Large intestine (tissue), 3 donors: Measurements from ENCODE around the gene CRK. TPM values are rescaled to one million over a fixed set of nuclear protein-coding genes. Genes with fewer than 3 reads are reported as not detected.
"Not testable (repeated sequence)": the region's sequence is repeated elsewhere in the genome, so short reads cannot be mapped to it uniquely, and the experiment has no call there.

Experiments used
- DNase-seq, 2 donors: peaks; one replicate each; pipeline versions ENCODE4 v3.0.0 to v3.0.0-alpha.2; 2013
- H3K27ac ChIP-seq: one replicate; pipeline ENCODE4 v1.5.1; 2013; ENCODE audit warnings: low read length
- H3K27me3 ChIP-seq: 2 replicates; pipeline ENCODE4 v1.6.1; 2013; ENCODE audit warnings: low read length; ENCODE audit not compliant: control insufficient read depth, insufficient read depth
- H3K36me3 ChIP-seq: 2 replicates; pipeline ENCODE4 v1.6.1; 2013; ENCODE audit warnings: low read length; ENCODE audit not compliant: control insufficient read depth, insufficient read depth
- H3K4me1 ChIP-seq: one replicate; pipeline ENCODE4 v1.6.1; 2013; ENCODE audit warnings: low read length; ENCODE audit not compliant: control insufficient read depth, insufficient read depth
- H3K4me3 ChIP-seq: one replicate; pipeline ENCODE4 v1.5.1; 2013; ENCODE audit warnings: low read length
- H3K9me3 ChIP-seq: one replicate; pipeline ENCODE4 v1.6.1; 2013; ENCODE audit warnings: mild to moderate bottlenecking, low read depth, low read length, moderate library complexity; ENCODE audit not compliant: control insufficient read depth
- WGBS: methylation state at CpG from one replicate; pipeline ENCODE4 v1.1.5; 2013; ENCODE audit warnings: low lambda C conversion rate; ENCODE audit not compliant: insufficient coverage; 5-methylcytosine and 5-hydroxymethylcytosine counted together
- polyA plus RNA-seq: library from polyadenylated mRNA; unstranded; fragments of 120-200 nt; gene quantifications from one replicate; pipeline ENCODE4 v1.2.1, GENCODE V29; 2013

CRK gene
- polyA plus RNA-seq, 1 donor = 42.2 TPM

DNA sequence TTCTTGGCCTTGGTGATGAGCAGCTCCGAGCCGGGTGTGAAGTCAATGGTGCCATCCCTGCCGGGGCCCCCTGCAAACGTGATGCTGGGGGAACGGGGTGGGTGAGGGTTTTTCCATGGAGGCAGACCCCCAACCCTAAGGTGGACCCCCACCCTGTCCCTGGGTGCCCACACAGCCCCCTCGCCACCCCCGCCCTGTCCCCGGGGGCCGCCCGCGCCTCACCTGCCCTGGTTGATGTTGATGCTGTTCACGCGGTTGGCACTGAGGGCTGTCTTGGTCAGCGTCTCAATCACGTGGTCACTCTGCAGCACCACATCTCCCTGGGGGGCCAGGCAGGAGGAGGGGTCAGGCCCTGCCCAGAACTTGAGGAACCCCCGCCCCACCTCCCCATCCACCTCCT lies 11.2 kb upstream of the CRK start:
- Histone ChIP-seq H3K27ac (no peak overlapping the region), H3K4me3 (no peak overlapping the region), H3K27me3 (no peaks in the 10 kb centered on the region), H3K9me3 (no peaks in the 10 kb centered on the region), H3K4me1 (peaks cover 10% of the 10 kb centered on the region), H3K36me3 (peaks cover 60% of the 10 kb centered on the region)
- DNase-seq = no peak
- no CpG with 5 or more reads among the region's 16 CpGs for WGBS

DNA sequence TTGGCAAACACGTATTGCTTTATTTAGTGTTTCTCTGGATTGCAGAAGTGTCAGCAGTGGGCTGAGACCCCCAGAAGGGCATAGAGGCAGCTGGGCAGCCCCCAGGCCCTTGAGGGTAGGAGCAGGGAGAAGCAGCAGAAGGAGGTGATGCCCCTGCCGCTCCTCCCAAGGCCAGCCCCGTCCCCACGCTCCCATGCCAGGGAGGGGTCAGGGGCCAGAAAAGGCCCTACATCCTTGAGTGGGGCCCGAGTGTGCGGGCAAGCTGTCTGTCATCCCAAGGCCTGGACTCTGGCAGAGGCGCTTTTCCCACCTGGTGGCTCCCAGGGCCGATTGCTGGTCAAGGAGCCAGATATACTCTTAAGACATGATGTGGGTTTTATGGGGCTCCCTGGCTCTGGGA lies 8.2 kb upstream of the CRK start:
- H3K36me3 ChIP-seq = peaks cover 33% of the 10 kb centered on the region
- WGBS = no CpG with 5 or more reads among the region's 8 CpGs

DNA sequence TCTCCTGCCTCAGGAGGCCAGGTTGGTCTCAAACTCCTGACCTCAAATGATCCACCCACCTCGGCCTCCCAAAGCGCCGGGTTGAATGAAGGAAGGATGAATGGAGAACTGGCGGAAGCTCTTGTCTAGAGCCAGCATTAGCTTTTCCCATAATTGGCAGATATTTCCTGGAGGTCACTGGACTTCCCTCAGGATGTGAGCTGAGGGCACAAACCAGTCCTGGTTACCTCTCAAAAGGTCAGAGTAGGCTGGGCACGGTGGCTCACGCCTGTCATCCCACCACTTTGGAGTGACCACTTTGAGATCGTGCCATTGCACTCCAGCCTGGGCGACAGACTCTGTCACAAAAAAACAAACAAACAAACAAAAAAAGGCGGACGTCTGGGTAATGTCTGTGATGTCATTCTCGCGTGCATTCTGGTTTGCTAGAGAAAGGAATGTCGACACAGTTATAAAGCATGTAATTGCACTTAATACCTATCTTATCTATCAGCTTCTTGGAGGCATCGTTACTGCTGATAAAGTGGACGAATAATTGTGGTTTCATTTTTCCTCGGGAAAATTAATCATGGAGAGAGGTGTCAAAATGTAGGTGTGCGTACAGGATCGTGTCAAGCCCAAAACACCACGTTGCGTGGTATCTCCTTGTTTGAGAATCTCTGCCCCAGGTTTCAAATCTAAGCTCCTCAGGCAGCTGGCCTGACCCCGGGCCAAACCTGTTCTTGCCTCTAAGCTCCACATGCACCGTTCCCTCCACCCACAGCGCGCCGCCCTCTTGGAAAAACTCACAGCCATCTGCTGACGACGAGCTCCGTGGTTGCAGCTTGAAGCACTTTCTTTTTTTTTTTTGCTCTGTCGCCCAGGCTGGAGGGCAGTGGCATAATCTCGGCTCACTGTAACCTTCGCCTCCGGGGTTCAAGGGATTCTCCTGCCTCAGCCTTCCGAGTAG lies 6.4 kb upstream of the CRK start:
- H3K27ac ChIP-seq = peak overlapping the region; percentile 5
- peak; percentile 55 to 74 for DNase-seq
- H3K4me1 ChIP-seq = no peaks in the 10 kb centered on the region
- H3K36me3 ChIP-seq = peaks cover 17% of the 10 kb centered on the region
- H3K9me3 ChIP-seq = no peaks in the 10 kb centered on the region
- no peaks in the 10 kb centered on the region for H3K27me3 ChIP-seq
- no peak overlapping the region for H3K4me3 ChIP-seq
- WGBS = 40% methylated on average over 1 of the region's 33 CpGs

More for the DNA sequence above, 8.2 kb upstream of the CRK start:
- H3K4me3 ChIP-seq = no peak overlapping the region
- H3K4me1 ChIP-seq = peaks cover 10% of the 10 kb centered on the region
- no peak for DNase-seq
- no peak overlapping the region for H3K27ac ChIP-seq
- H3K9me3 ChIP-seq = no peaks in the 10 kb centered on the region
- no peaks in the 10 kb centered on the region for H3K27me3 ChIP-seq

DNA sequence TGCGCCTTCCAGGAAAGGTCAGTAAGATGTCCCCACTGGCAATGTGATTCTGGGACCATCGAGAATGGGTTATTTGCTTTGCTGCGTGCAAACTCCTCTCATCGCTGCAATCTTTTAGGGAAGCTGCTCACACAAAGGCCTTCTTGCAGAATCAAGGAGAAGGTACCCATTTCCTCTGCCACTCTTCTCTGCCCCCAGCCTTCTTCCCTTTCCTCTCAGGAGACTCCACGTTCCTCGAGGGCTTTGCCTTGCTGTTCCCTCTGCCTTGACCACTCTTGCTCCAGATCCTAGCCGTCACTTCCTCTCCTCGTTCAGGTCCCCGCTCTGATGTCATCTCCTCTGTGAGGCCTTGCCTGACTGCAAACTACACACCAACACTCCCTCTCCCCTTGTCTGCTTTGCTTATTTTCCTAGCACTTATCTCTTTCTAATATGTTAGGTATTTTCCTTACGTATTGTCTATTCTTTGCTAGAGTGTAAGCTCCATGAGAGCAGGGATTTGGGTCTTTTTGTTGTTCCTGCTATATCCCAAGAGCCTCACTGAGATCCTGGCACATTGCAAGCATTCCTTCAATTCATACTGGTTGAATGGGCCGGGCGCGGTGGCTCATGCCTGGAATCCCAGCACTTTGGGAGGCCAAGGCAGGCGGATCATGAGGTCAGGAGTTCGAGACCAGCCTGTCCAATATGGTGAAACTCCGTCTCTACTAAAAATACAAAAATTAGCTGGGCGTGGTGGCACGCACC lies 5.3 kb upstream of the CRK start:
- Histone ChIP-seq H3K27me3 (no peaks in the 10 kb centered on the region), H3K4me1 (peaks cover 5% of the 10 kb centered on the region), H3K36me3 (peaks cover 11% of the 10 kb centered on the region), H3K4me3 (no peak overlapping the region), H3K9me3 (no peaks in the 10 kb centered on the region), H3K27ac (no peak overlapping the region)
- DNase-seq = no peak
- WGBS = 87% methylated on average over 5 of the region's 18 CpGs

DNA sequence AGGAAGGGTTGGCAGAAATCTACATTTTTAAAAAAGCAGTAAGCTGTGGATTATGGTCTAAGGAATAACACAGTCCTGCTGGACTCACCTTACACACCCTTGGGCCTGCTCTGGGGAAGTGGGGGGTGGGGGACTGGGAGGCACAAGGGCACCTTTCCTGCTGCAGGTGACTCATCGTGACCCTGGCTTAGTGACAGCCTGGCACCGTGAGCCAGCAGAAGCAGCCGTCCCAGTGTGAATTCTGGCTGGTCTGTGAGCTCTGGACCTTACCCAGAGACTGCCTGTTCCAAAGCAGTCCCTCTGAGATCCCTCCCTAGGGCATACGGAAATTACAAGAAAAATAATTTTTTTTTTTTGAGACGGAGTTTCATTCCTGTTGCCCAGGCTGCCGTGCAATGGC lies 4.2 kb upstream of the CRK start:
- H3K36me3 ChIP-seq = peaks cover 8% of the 10 kb centered on the region
- 40% methylated on average over 1 of the region's 6 CpGs for WGBS
- H3K27me3 ChIP-seq = no peaks in the 10 kb centered on the region
- peaks cover 5% of the 10 kb centered on the region for H3K4me1 ChIP-seq
- no peak overlapping the region for H3K27ac ChIP-seq
- no peak overlapping the region for H3K4me3 ChIP-seq
- peak in 1 of 2 donors; percentile 46 for DNase-seq
- H3K9me3 ChIP-seq = no peaks in the 10 kb centered on the region

DNA sequence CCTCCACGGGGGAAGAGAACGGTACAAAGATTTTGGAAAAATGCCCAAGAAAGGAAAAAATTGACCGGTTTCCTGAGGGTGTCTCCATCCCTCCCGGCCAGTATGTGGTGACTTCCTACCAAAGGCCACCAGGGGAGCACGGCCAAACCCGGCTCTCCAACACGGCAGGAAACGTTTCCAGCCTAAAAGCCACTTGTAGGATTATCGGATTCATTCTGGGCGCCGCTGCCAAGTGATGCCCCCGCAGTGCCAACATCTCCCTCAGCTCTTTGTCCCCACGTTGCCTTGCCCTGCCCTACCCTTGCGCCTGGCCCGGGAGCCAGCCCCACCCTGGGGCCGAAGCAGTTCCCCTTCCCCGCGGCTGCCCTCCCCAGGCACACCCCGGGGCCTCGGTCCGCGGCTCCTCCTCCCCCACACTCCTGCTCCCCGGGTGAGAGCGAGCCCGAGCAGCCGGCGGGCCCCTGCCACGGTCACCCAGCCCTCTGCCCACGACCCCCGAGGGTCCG lies 688 bp downstream of the CRK start:
- Histone ChIP-seq H3K9me3 (no peaks in the 10 kb centered on the region), H3K27ac (peak overlapping the region; percentile 88), H3K27me3 (no peaks in the 10 kb centered on the region), H3K4me3 (peak overlapping the region; percentile 66), H3K36me3 (peaks cover 8% of the 10 kb centered on the region), H3K4me1 (peaks cover 15% of the 10 kb centered on the region)
- no CpG with 5 or more reads among the region's 31 CpGs for WGBS
- peak; percentile 48 to 67 for DNase-seq

DNA sequence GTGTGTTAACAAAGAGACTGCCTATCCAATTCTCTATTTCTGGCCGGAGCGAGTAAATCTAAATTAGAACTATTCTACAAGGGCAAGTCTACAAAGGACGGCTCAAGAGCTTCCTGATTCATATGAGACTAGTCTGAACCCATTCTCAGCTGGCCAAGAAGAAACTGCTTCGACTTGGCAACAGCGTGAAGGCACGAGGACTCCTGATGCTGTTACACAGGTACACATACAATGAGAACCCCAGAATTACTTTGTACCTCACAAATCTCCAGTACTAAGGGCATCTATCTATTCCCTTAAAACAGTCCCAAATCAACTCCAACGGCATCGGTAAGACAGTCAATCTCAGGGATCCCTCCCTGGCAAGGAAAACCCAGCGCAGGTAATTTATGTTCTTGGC lies 1.5 kb downstream of the CRK start:
- Histone ChIP-seq H3K36me3 (peaks cover 9% of the 10 kb centered on the region), H3K4me1 (peaks cover 15% of the 10 kb centered on the region), H3K27me3 (no peaks in the 10 kb centered on the region), H3K4me3 (peak overlapping the region; percentile 66), H3K9me3 (no peaks in the 10 kb centered on the region), H3K27ac (no peak overlapping the region)
- no CpG with 5 or more reads among the region's 9 CpGs for WGBS
- no peak for DNase-seq

DNA sequence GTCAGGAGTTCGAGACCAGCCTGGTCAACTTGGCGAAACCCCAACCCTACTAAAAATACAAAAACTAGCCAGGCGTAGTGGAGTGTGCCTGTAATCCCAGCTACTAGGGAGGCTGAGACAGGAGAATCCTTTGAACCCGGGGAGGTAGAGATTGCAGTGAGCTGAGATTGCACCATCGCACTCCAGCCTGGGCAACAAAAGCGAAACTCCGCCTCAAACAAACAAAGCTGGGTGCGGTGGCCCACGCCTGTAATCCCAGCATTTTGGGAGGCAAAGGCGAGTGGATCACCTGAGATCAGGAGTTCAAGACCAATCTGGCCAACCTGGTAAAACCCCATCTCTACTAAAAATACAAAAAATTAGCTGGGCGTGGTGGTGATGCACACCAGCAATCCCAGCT lies 2.3 kb downstream of the CRK start:
- H3K9me3 ChIP-seq, H3K4me3 ChIP-seq, DNase-seq, H3K27ac ChIP-seq, H3K27me3 ChIP-seq: not testable (repeated sequence)
- peaks cover 13% of the 10 kb centered on the region for H3K36me3 ChIP-seq
- H3K4me1 ChIP-seq = peaks cover 15% of the 10 kb centered on the region
- WGBS = no CpG with 5 or more reads among the region's 11 CpGs

DNA sequence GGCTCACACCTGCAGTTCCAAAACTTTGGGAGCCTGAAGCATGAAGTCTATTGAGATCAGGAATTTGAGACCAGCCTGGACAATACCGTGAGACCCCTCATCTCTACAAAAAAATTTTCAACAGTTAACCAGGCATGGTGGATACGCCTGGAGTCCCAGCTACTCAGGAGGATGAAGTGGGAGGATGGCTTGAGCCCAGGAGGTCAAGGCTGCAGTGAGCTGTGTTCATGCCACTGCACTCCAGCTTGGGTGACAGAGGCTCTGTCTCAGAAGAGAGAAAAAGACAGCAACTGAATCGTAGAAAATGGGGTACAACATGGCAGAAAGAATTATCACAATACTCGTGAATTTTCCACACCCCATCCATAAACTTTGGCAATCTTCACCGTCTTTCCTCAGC lies 3.2 kb downstream of the CRK start:
- Histone ChIP-seq H3K4me3 (no peak overlapping the region), H3K27me3 (no peaks in the 10 kb centered on the region), H3K36me3 (peaks cover 14% of the 10 kb centered on the region), H3K4me1 (peaks cover 15% of the 10 kb centered on the region), H3K27ac (no peak overlapping the region), H3K9me3 (no peaks in the 10 kb centered on the region)
- no peak for DNase-seq
- no CpG with 5 or more reads among the region's 5 CpGs for WGBS

DNA sequence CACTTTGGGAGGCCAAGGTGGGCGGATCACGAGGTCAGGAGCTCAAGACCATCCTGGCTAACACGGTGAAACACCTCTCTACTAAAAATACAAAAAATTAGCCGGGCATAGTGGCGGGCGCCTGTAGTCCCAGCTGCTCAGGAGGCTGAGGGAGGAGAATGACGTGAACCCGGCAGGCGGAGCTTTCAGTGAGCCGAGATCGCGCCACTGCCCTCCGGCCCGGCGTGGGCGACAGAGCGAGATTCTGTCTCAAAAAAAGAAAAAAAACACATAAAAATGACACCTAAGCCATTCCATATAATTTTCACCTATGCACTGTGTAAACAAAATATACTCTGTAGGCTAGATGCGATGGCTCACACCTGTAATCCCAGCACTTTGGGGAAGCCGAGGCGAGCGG lies 5.8 kb downstream of the CRK start:
- not testable (repeated sequence) for H3K4me3 ChIP-seq, DNase-seq, H3K9me3 ChIP-seq, H3K27me3 ChIP-seq, H3K27ac ChIP-seq, H3K4me1 ChIP-seq
- H3K36me3 ChIP-seq = peaks cover 19% of the 10 kb centered on the region
- no CpG with 5 or more reads among the region's 21 CpGs for WGBS
